Natural killer cell (primary cell): ENCODE results near the gene PIGT. TPM values are rescaled to one million over a fixed set of nuclear protein-coding genes. Genes with fewer than 3 reads are reported as not detected.

Experiments used
- total RNA-seq, 4 donors: library from RNA; stranded (reverse); fragments of 120-200 nt in 1 of 4; gene quantifications; one replicate each; pipeline versions ENCODE4 v1.2.3 to v1.2.4, GENCODE V29; 2013 to 2022

Gene PIGT
- total RNA-seq, 3 donors from 2014 or later (not counting 1 experiment from before 2014, with no cell fraction given): 173 to 190 (median 187) TPM

Other genes starting within 250 kb of the PIGT start
- gene PI3, start 241.2 kb upstream of the PIGT start, total RNA-seq: 1 to 10 TPM in 1 of 3 donors, not detected in 2; 2.4 TPM
- gene SEMG1, start 209.1 kb upstream of the PIGT start, total RNA-seq: not detected
- not detected for gene SEMG2, start 194.8 kb upstream of the PIGT start, total RNA-seq
- under 1 TPM in 1 of 3 donors, not detected in 2; 0.90 TPM for gene SLPI, start 161.6 kb upstream of the PIGT start, total RNA-seq
- not detected for gene RBPJL, start 109.3 kb upstream of the PIGT start, total RNA-seq
- not detected for gene MATN4, start 107.8 kb upstream of the PIGT start, total RNA-seq
- gene SDC4, start 67.7 kb upstream of the PIGT start, total RNA-seq: 1 to 10 TPM in 2 of 3 donors, under 1 TPM in 1; 0.45 to 1.8 (median 1.5) TPM
- gene SYS1, start 53.0 kb upstream of the PIGT start, total RNA-seq: 10 to 100 TPM; 73.8 to 77.4 (median 74.0) TPM
- under 1 TPM in 1 of 3 donors, not detected in 2; 0.14 TPM for gene TP53TG5, start 37.8 kb upstream of the PIGT start, total RNA-seq
- 10 to 100 TPM; 13.0 to 14.7 (median 13.3) TPM for gene DBNDD2, start 7.9 kb upstream of the PIGT start, total RNA-seq
- gene WFDC2, start 53.6 kb downstream of the PIGT start, total RNA-seq: not detected
- not detected for gene SPINT3, start 99.5 kb downstream of the PIGT start, total RNA-seq
- gene WFDC6, start 123.3 kb downstream of the PIGT start, total RNA-seq: not detected
- not detected for gene EPPIN, start 131.3 kb downstream of the PIGT start, total RNA-seq
- gene WFDC8, start 163.1 kb downstream of the PIGT start, total RNA-seq: not detected
- not detected for gene WFDC10A, start 213.6 kb downstream of the PIGT start, total RNA-seq
- not detected for gene WFDC9, start 215.1 kb downstream of the PIGT start, total RNA-seq